Stimulated activated CD4-positive, alpha-beta T cell treated with anti-CD3 and anti-CD28 coated beads, Interleukin-2, amount 100 ng/mL, for 24 hours (primary cell): ENCODE measurements around the gene KCNF1.
A peak's percentile ranks its signal among the peaks of the same experiment; 100 is the strongest.

Experiments used
- DNase-seq, 2 donors: peaks; one replicate each; pipeline ENCODE4 v3.0.0-alpha.2; 2020

KCNF1 gene

GRCh38 chr2:10911291-10912075 is at the start of gene KCNF1:
Gene KCNF1 (plus strand): TSS chr2:10911934. CDS start chr2:10912427, 493 bp downstream.
- no peak for DNase-seq

- DNase-seq: no peak
Measured at GRCh38 chr2:10862330-10862729, 49.4 kb upstream of the KCNF1 start.

GRCh38 chr2:10863047-10863446 is 48.7 kb upstream of the KCNF1 start:
- no peak for DNase-seq

- no peak for DNase-seq
Measured at GRCh38 chr2:10863837-10864236, 47.9 kb upstream of the KCNF1 start.

- DNase-seq: no peak
Measured at GRCh38 chr2:10864251-10864650, 47.5 kb upstream of the KCNF1 start.

GRCh38 chr2:10864861-10865636 is 46.7 kb upstream of the KCNF1 start:
- DNase-seq: peak in 1 of 2 donors; percentile 29

- DNase-seq: no peak
Measured at GRCh38 chr2:10865841-10866240, 45.9 kb upstream of the KCNF1 start.

GRCh38 chr2:10867692-10868420 is 43.9 kb upstream of the KCNF1 start:
- no peak for DNase-seq

- DNase-seq: no peak
Measured at GRCh38 chr2:10868465-10869314, 43.0 kb upstream of the KCNF1 start.

GRCh38 chr2:10871978-10872377 is 39.8 kb upstream of the KCNF1 start:
- DNase-seq: no peak

GRCh38 chr2:10873171-10873570 is 38.6 kb upstream of the KCNF1 start:
- DNase-seq: no peak

GRCh38 chr2:10873790-10874437 is 37.8 kb upstream of the KCNF1 start:
- DNase-seq: no peak

- DNase-seq: no peak
Measured at GRCh38 chr2:10875126-10875525, 36.6 kb upstream of the KCNF1 start.

GRCh38 chr2:10876394-10876793 is 35.3 kb upstream of the KCNF1 start:
- DNase-seq: no peak

- no peak for DNase-seq
Measured at GRCh38 chr2:10876963-10877362, 34.8 kb upstream of the KCNF1 start.

- DNase-seq: no peak
Measured at GRCh38 chr2:10877651-10878111, 34.1 kb upstream of the KCNF1 start.

GRCh38 chr2:10878268-10878915 is 33.3 kb upstream of the KCNF1 start:
- no peak for DNase-seq

- DNase-seq: no peak
Measured at GRCh38 chr2:10879159-10879558, 32.6 kb upstream of the KCNF1 start.

GRCh38 chr2:10879624-10880585 is 31.8 kb upstream of the KCNF1 start:
- DNase-seq: no peak
